BLaER1 treated with 17β-estradiol and CSF1 and Interleukin-3, amounts not matched to agents 10 nM and 100 nM (cell line): Measurements from ENCODE around the gene JAKMIP2.

Experiments used
- H3K27ac ChIP-seq, 11 experiments: shearing (Covaris generic); formaldehyde crosslinking; 2 replicates each; pipeline ENCODE4 v1.8.1; 2022
- H3K27me3 ChIP-seq, 11 experiments: shearing (Covaris generic); formaldehyde crosslinking; 2 replicates each; pipeline ENCODE4 v1.8.1; 2022
- H3K36me3 ChIP-seq, 11 experiments: shearing (Covaris generic); formaldehyde crosslinking; 2 replicates each; pipeline ENCODE4 v1.8.1; 2022
- H3K4me1 ChIP-seq, 10 experiments: shearing (Covaris generic); formaldehyde crosslinking; 2 replicates each; pipeline ENCODE4 v1.8.1; 2022
- H3K4me2 ChIP-seq, 11 experiments: shearing (Covaris generic); formaldehyde crosslinking; 2 replicates each; pipeline ENCODE4 v1.8.1; 2022
- H3K4me3 ChIP-seq, 10 experiments: shearing (Covaris generic); formaldehyde crosslinking; 2 replicates each; pipeline ENCODE4 v1.8.1; 2022
- H3K9ac ChIP-seq, 11 experiments: shearing (Covaris generic); formaldehyde crosslinking; 2 replicates each; pipeline ENCODE4 v1.8.1; 2022
- H3K9me3 ChIP-seq, 11 experiments: shearing (Covaris generic); formaldehyde crosslinking; replicated peaks in 1 of 11; 2 replicates each; pipeline ENCODE4 v1.8.1; 2022
- H4K20me1 ChIP-seq, 11 experiments: shearing (Covaris generic); formaldehyde crosslinking; 2 replicates each; pipeline ENCODE4 v1.8.1; 2022
- Cebpa-rat ChIP-seq, 11 experiments: shearing (Covaris generic); IDR thresholded peaks; 2 replicates each; pipeline ENCODE4 v1.8.1; 2022

The JAKMIP2 gene

DNA sequence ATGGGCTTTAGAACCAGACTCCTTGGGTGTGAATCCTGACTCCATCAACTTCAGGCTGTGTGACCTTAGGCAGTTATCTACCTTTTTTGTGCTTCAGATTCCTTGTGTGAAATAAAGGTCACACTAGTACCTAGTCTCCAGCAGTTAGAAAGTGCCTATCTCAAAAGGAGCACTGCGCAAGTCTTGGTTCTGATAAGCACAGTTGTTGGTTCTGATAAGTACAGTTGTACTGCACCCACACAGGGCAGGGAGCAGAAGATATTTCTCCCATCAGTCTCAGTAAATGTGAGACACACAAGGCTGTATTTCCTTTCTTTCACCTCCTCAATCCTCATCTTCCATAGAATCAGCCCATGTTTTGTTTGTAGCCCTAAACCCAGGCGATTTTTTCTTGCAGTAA is 156.1 kb downstream of the JAKMIP2 start:
- TF ChIP-seq Cebpa-rat (IDR thresholded peaks at IDR 0.05), result no peak
- peaks cover 12 to 100% (median 45%) of the 10 kb centered on the region in 11 experiments; a peak in 19 of 22 replicates for H3K36me3 ChIP-seq
- peaks cover 0 to 6% (median 0%) of the 10 kb centered on the region in 11 experiments; a peak in 3 of 22 replicates for H3K9me3 ChIP-seq
- H3K4me2 ChIP-seq, result no peak overlapping the region
- H3K27ac ChIP-seq, result no peak overlapping the region
- no peaks in the 10 kb centered on the region for H3K4me1 ChIP-seq
- H3K9ac ChIP-seq, result no peak overlapping the region
- H4K20me1 ChIP-seq, result peaks cover 0 to 70% (median 0%) of the 10 kb centered on the region in 11 experiments; a peak in 3 of 22 replicates
- no peaks in the 10 kb centered on the region for H3K27me3 ChIP-seq
- H3K4me3 ChIP-seq, result no peak overlapping the region

DNA sequence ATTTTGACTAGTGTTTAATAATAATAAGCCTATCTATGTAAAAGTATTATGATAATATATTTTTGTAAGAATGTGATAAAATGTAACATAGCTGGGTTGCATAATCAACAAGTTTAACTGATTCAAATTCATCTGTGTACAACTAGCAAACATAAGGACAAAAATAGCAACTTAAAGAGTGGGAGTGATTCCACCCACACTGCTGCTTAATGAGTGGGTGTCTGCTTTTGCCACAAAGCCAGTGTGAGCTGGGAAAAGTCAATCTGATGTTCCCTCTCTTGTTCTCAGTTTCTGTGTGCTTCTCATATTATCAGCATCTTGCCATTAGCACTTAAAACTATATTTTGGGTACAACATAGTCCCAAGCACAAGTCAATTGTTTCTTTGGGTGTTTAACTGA is 161.5 kb downstream of the JAKMIP2 start:
- no peak overlapping the region for H3K27ac ChIP-seq
- TF ChIP-seq Cebpa-rat (IDR thresholded peaks at IDR 0.05), result no peak
- peaks cover 0 to 50% (median 0%) of the 10 kb centered on the region in 11 experiments; a peak in 3 of 22 replicates for H4K20me1 ChIP-seq
- no peak overlapping the region for H3K9ac ChIP-seq
- H3K36me3 ChIP-seq, result peaks cover 13 to 100% (median 47%) of the 10 kb centered on the region in 11 experiments; a peak in 19 of 22 replicates
- H3K27me3 ChIP-seq, result no peaks in the 10 kb centered on the region
- H3K9me3 ChIP-seq, result peaks cover 0 to 6% (median 0%) of the 10 kb centered on the region in 11 experiments; a peak in 3 of 22 replicates
- H3K4me1 ChIP-seq, result no peaks in the 10 kb centered on the region
- no peak overlapping the region for H3K4me3 ChIP-seq
- H3K4me2 ChIP-seq, result no peak overlapping the region

DNA sequence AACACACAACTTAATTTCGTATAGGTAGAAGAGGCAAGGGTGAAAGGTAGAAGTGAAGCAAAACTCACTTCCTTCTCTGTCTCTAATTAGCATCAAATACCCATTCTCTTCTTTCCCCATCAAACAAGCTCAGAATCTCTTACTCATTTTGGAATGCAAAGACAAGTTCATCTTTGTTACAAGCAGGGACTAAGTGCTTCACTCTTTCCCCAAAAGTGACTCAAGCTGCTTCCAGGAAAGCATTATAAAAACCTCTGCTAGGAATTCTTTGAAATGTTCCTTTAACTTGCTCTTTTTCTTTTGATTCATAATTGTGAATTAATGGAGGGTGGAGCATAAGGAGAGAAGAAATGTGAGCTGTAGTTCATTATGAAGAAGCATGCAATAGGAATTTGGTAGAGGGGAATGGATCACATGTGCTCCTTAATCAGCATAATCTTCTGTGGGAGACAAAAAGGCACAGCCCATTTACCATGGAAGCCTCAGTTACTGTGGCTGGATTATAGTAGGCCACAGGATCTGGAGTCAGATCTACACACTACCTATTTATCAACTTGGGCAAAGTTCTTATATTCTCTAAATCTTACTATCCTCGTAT is 163.1 kb downstream of the JAKMIP2 start:
- Histone ChIP-seq H3K4me1 (no peaks in the 10 kb centered on the region), H3K4me3 (no peak overlapping the region), H3K36me3 (peaks cover 13 to 100% (median 50%) of the 10 kb centered on the region in 11 experiments; a peak in 19 of 22 replicates), H3K27me3 (no peaks in the 10 kb centered on the region), H3K9ac (no peak overlapping the region), H3K9me3 (peaks cover 0 to 6% (median 0%) of the 10 kb centered on the region in 11 experiments; a peak in 3 of 22 replicates), H3K27ac (no peak overlapping the region), H3K4me2 (no peak overlapping the region), H4K20me1 (peaks cover 0 to 50% (median 0%) of the 10 kb centered on the region in 11 experiments; a peak in 3 of 22 replicates)
- TF ChIP-seq Cebpa-rat (IDR thresholded peaks at IDR 0.05), result no peak

DNA sequence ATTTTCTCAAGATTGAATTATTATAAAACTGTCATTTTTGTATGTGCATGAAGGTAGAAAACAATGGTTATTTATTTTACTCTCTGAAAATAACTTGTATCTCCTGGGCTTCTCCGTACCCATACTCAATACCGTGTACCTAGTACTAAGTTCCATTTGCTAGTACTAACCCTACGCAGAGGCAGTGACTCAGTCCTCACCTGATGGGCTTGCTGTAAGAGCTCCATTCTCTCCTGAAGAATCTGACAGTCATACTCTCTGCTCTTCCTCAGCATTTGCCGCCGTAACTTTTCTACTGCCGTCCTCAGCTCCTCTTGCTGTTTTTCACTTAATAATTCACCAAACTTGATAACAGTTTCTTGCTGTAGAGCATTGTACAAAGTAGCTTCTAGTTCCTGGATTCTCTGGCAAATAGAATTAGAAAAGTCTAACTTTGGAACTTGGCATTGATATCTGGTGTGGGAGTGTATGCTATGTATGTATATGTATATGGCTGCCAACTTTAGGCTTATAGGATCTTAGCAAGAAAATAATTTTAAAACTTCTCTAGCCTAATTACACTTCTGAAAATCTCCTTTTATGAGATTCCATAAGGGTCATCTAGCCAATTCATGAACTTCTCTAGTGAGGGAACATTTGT is 164.7 kb downstream of the JAKMIP2 start:
- H3K4me3 ChIP-seq, result no peak overlapping the region
- H3K36me3 ChIP-seq, result peaks cover 6 to 100% (median 42%) of the 10 kb centered on the region in 11 experiments; a peak in 19 of 22 replicates
- H3K27me3 ChIP-seq, result no peaks in the 10 kb centered on the region
- H3K9me3 ChIP-seq, result peaks cover 0 to 2% (median 0%) of the 10 kb centered on the region in 11 experiments; a peak in 3 of 22 replicates
- no peak overlapping the region for H3K9ac ChIP-seq
- no peaks in the 10 kb centered on the region for H3K4me1 ChIP-seq
- H3K27ac ChIP-seq, result no peak overlapping the region
- no peak for TF ChIP-seq Cebpa-rat (IDR thresholded peaks at IDR 0.05)
- H4K20me1 ChIP-seq, result peaks cover 0 to 63% (median 0%) of the 10 kb centered on the region in 11 experiments; a peak in 3 of 22 replicates
- H3K4me2 ChIP-seq, result no peak overlapping the region

DNA sequence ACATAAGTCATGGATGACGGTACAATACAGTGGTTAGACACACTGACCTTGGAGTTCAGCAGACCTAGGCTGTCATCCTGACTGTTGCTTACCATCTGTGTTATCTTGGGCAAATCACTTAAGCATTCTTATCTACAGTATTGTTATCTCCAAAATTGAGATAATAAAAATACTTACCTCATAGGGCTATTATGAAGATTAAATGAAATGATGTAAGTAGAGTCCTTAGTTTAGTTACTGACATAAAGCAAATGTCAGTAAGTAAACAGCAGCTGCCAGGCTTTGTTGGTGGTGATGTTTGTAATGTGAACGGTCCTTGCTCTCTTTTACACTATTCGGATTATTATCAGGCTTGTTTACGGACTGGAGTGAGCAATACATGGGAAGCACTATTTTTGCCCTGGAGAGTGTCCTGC is 165.3 kb downstream of the JAKMIP2 start:
- no peak for TF ChIP-seq Cebpa-rat (IDR thresholded peaks at IDR 0.05)
- H3K4me1 ChIP-seq, result no peaks in the 10 kb centered on the region
- peaks cover 0 to 63% (median 0%) of the 10 kb centered on the region in 11 experiments; a peak in 3 of 22 replicates for H4K20me1 ChIP-seq
- H3K9me3 ChIP-seq, result no peaks in the 10 kb centered on the region
- H3K27ac ChIP-seq, result no peak overlapping the region
- peaks cover 4 to 100% (median 39%) of the 10 kb centered on the region in 11 experiments; a peak in 18 of 22 replicates for H3K36me3 ChIP-seq
- no peak overlapping the region for H3K9ac ChIP-seq
- H3K27me3 ChIP-seq, result no peaks in the 10 kb centered on the region
- no peak overlapping the region for H3K4me3 ChIP-seq
- no peak overlapping the region for H3K4me2 ChIP-seq

DNA sequence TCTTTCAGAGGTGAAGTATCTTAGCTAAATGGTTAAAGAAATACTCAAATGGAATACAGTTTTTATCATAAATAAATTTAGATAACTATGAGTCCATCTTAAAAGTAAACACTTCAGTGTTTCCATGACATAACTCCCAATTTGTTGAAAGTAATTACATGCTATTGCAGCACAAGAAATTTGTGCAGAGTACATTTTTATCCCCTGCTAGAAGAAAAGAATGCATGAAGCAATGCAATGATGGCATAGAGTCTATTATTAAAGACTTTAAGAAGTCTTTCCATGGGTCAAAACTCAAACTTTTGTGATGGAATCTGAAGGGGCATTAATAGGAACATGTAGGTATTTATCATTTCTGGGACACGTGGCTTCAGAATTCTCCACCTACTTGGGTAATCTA is 166.1 kb downstream of the JAKMIP2 start:
- Histone ChIP-seq H3K36me3 (peaks cover 4 to 100% (median 42%) of the 10 kb centered on the region in 11 experiments; a peak in 19 of 22 replicates), H3K4me3 (no peak overlapping the region), H3K4me1 (no peaks in the 10 kb centered on the region), H3K9me3 (0 out of 22 replicates have a peak, but pooled peaks cover 0 to 2% (median 0%) of the 10 kb centered on the region in 11 experiments), H4K20me1 (peaks cover 0 to 58% (median 0%) of the 10 kb centered on the region in 11 experiments; a peak in 3 of 22 replicates), H3K4me2 (no peak overlapping the region), H3K9ac (no peak overlapping the region), H3K27me3 (no peaks in the 10 kb centered on the region), H3K27ac (no peak overlapping the region)
- TF ChIP-seq Cebpa-rat (IDR thresholded peaks at IDR 0.05), result no peak

DNA sequence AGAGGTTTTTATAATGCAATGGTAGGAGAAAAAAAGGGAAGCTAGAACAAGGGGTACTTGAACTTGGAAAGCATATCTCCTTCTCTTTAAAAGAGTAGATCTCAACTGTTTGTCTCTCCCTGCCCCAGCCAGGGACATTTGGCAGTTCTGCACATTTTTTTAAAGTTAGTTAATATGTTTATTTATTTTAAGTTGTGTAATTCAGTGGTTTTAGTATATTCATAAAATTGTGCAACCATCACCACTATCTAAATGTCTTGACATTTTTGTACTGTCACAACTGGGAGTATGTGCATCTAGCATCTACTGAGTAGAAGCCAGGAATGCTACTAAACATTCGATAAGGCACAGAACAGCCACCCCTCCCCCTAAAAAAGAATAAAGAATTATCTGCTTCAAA is 169.2 kb downstream of the JAKMIP2 start:
- peaks cover 0 to 42% (median 0%) of the 10 kb centered on the region in 11 experiments; a peak in 2 of 22 replicates for H4K20me1 ChIP-seq
- no peak overlapping the region for H3K4me3 ChIP-seq
- H3K9me3 ChIP-seq, result 0 out of 22 replicates have a peak, but pooled peaks cover 0 to 12% (median 0%) of the 10 kb centered on the region in 11 experiments
- H3K4me1 ChIP-seq, result no peaks in the 10 kb centered on the region
- H3K27ac ChIP-seq, result no peak overlapping the region
- no peak overlapping the region for H3K9ac ChIP-seq
- no peaks in the 10 kb centered on the region for H3K27me3 ChIP-seq
- TF ChIP-seq Cebpa-rat (IDR thresholded peaks at IDR 0.05), result no peak
- H3K4me2 ChIP-seq, result no peak overlapping the region
- H3K36me3 ChIP-seq, result peaks cover 0 to 95% (median 48%) of the 10 kb centered on the region in 11 experiments; a peak in 19 of 22 replicates

DNA sequence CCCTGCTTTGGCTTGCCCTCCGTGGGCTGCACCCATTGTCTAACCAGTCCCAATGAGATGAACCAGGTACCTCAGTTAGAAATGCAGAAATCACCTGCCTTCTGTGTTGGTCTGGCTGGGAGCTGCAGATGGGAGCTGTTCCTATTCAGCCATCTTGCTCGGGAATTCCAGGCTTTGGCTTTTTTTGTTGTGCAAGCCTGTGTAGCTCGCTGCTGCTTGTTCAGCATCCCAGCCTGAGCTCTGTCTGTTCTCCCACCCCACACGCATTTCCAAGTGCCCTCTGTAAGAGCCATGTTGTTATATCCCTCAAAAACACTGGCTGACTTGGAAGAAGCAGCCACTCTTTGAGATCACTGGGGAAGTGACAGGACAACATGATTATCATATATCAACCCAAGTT is 171.0 kb downstream of the JAKMIP2 start:
- H3K4me3 ChIP-seq, result no peak overlapping the region
- no peak overlapping the region for H3K4me2 ChIP-seq
- H3K4me1 ChIP-seq, result no peaks in the 10 kb centered on the region
- H3K27ac ChIP-seq, result no peak overlapping the region
- no peak for TF ChIP-seq Cebpa-rat (IDR thresholded peaks at IDR 0.05)
- peaks cover 0 to 87% (median 35%) of the 10 kb centered on the region in 11 experiments; a peak in 19 of 22 replicates for H3K36me3 ChIP-seq
- no peaks in the 10 kb centered on the region for H3K27me3 ChIP-seq
- H3K9ac ChIP-seq, result no peak overlapping the region
- peaks cover 0 to 29% (median 0%) of the 10 kb centered on the region in 11 experiments; a peak in 2 of 22 replicates for H4K20me1 ChIP-seq
- 0 out of 22 replicates have a peak, but pooled peaks cover 0 to 12% (median 0%) of the 10 kb centered on the region in 11 experiments for H3K9me3 ChIP-seq

DNA sequence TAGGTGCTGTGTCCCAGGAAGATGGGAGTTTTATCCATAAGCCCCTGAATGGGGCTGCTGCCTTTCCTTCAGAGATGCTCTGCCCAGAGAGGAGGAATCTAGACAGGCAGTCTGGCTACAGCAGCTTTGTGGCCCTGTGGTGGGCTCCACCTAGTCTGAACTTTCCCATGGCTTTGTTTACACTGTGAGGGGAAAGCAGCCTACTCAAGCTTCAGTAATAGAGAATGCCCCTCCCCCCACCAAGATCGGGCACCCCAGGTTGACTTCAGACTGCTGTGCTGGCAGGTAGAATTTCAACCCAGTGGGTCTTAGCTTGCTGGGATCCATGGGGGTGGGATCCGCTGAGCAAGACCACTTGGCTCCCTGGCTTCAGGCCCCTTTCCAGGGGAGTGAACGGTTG is 171.7 kb downstream of the JAKMIP2 start:
- no peak overlapping the region for H3K27ac ChIP-seq
- peaks cover 0 to 87% (median 30%) of the 10 kb centered on the region in 11 experiments; a peak in 19 of 22 replicates for H3K36me3 ChIP-seq
- no peak overlapping the region for H3K9ac ChIP-seq
- H3K4me1 ChIP-seq, result no peaks in the 10 kb centered on the region
- H3K9me3 ChIP-seq, result 0 out of 22 replicates have a peak, but pooled peaks cover 0 to 12% (median 0%) of the 10 kb centered on the region in 11 experiments
- peaks cover 0 to 24% (median 0%) of the 10 kb centered on the region in 11 experiments; a peak in 2 of 22 replicates for H4K20me1 ChIP-seq
- no peak overlapping the region for H3K4me2 ChIP-seq
- H3K4me3 ChIP-seq, result no peak overlapping the region
- no peak for TF ChIP-seq Cebpa-rat (IDR thresholded peaks at IDR 0.05)
- H3K27me3 ChIP-seq, result no peaks in the 10 kb centered on the region
